Mucosa of descending colon (tissue), 3 donors: ENCODE measurements around the gene NAPSA. TPM values are rescaled to one million over a fixed set of nuclear protein-coding genes. Genes with fewer than 3 reads are reported as not detected.

Source experiments
- ATAC-seq: fragments of 200-7000 bp; cut with Tn5 transposase; one replicate; pipeline ENCODE4 v1.9.1; 2020; ENCODE audit warnings: mild to moderate bottlenecking, moderate library complexity
- DNase-seq, 3 donors: peaks; one replicate each; pipeline ENCODE4 v3.0.0-alpha.2; 2020
- H3K36me3 ChIP-seq: fragments of 200-600 bp; one replicate; pipeline ENCODE4 v1.8.0; 2021; ENCODE audit warnings: low read depth, mild to moderate bottlenecking
- H3K4me1 ChIP-seq: fragments of 200-600 bp; one replicate; pipeline ENCODE4 v1.8.0; 2021; ENCODE audit warnings: low read depth, mild to moderate bottlenecking
- H3K4me3 ChIP-seq: fragments of 200-600 bp; one replicate; pipeline ENCODE4 v1.8.0; 2021; ENCODE audit warnings: mild to moderate bottlenecking
- H3K9me3 ChIP-seq: fragments of 200-600 bp; one replicate; pipeline ENCODE4 v1.8.0; 2021; ENCODE audit warnings: mild to moderate bottlenecking
- CTCF ChIP-seq: fragments of 200-600 bp; IDR thresholded peaks from one replicate; pipeline ENCODE4 v1.8.0; 2022; ENCODE audit warnings: antibody characterized with exemption, mild to moderate bottlenecking
- intact Hi-C, 2 donors: fragments of 100-400 bp; cut with DNase I in 1 of 2; cut with micrococcal nuclease in 1 of 2; formaldehyde crosslinking; loops; one replicate each; pipeline versions ENCODE4 v1.11.0 to v1.11.1; 2022; cut with DNase I, micrococcal nuclease
- total RNA-seq, 3 donors: library from RNA; stranded (reverse); fragmentation: NEBNext Ultra II Directional in 2 of 3; extraction: Animal tissue kit (Norgen Biotek cat#: 25700) in 2 of 3; gene quantifications; one replicate each; pipeline versions ENCODE4 v1.2.1 to v1.2.4, GENCODE V29; 2021 to 2023
- donor health status: DM: no; HTN: no; CAD: no; lungs with moderate emphysema.
- donor health status: DM: no; HTN: no; CAD: no.
- donor health status: DM: no; HTN: yes; CAD: no.

NAPSA gene
- total RNA-seq, 3 donors from 2014 or later, result 1.8 to 3.2 (median 2.0) TPM

- H3K9me3 ChIP-seq, result no peaks in the 10 kb centered on the region
- H3K4me1 ChIP-seq, result peaks cover 11% of the 10 kb centered on the region
- H3K36me3 ChIP-seq, result no peaks in the 10 kb centered on the region
- DNase-seq, result no peak
- no peak overlapping the region for H3K4me3 ChIP-seq
- no peak for ATAC-seq
- TF ChIP-seq CTCF, result no peak
- intact Hi-C loops, result no loop called here
Observed at GRCh38 chr19:50409347-50409746, 43.9 kb upstream of the NAPSA start.

GRCh38 chr19:50406829-50407228 is 41.4 kb upstream of the NAPSA start:
- H3K9me3 ChIP-seq, result no peaks in the 10 kb centered on the region
- H3K36me3 ChIP-seq, result no peaks in the 10 kb centered on the region
- intact Hi-C loops, result no loop called here
- no peak overlapping the region for H3K4me3 ChIP-seq
- DNase-seq (no peak), ATAC-seq (no peak)
- no peak for TF ChIP-seq CTCF
- H3K4me1 ChIP-seq, result peaks cover 11% of the 10 kb centered on the region

GRCh38 chr19:50406156-50406820 is 40.8 kb upstream of the NAPSA start:
- intact Hi-C loops, result no loop called here
- Histone ChIP-seq H3K36me3 (no peaks in the 10 kb centered on the region), H3K9me3 (no peaks in the 10 kb centered on the region), H3K4me3 (no peak overlapping the region), H3K4me1 (peaks cover 9% of the 10 kb centered on the region)
- TF ChIP-seq CTCF, result no peak
- ATAC-seq (no peak), DNase-seq (no peak)

- no peaks in the 10 kb centered on the region for H3K4me1 ChIP-seq
- ATAC-seq (no peak), DNase-seq (no peak)
- H3K4me3 ChIP-seq, result no peak overlapping the region
- H3K36me3 ChIP-seq, result no peaks in the 10 kb centered on the region
- no peak for TF ChIP-seq CTCF
- intact Hi-C loops, result no loop called here
- H3K9me3 ChIP-seq, result no peaks in the 10 kb centered on the region
Observed at GRCh38 chr19:50402544-50403301, 37.3 kb upstream of the NAPSA start.

GRCh38 chr19:50401605-50402450 is 36.4 kb upstream of the NAPSA start:
- Histone ChIP-seq H3K9me3 (no peaks in the 10 kb centered on the region), H3K4me1 (no peaks in the 10 kb centered on the region), H3K36me3 (no peaks in the 10 kb centered on the region), H3K4me3 (no peak overlapping the region)
- ATAC-seq, result no peak
- DNase-seq, result no peak
- intact Hi-C loops, result no loop called here
- TF ChIP-seq CTCF, result no peak
